HL-60 (cell line): Measurements from ENCODE around the gene CAMK2N1.

ENCODE experiments used
- DNase-seq, 2 experiments: peaks; one replicate each; pipeline ENCODE4 v3.0.0-alpha.2; 2010 to 2020; ENCODE audit warnings: low read depth in 1 of 2, low spot score in 1 of 2
- H3K27ac ChIP-seq: fragments of 250-450 bp; sonication (Bioruptor Pico); replicated peaks from 2 replicates; pipeline ENCODE4 v1.5.1; 2020; ENCODE audit warnings: mild to moderate bottlenecking, moderate library complexity
- H3K27me3 ChIP-seq: fragments of 250-450 bp; sonication (Bioruptor Pico); 2 replicates; pipeline ENCODE4 v1.5.1; 2021; ENCODE audit warnings: mild to moderate bottlenecking, moderate library complexity; ENCODE audit not compliant: insufficient read depth, poor library complexity, severe bottlenecking
- H3K4me3 ChIP-seq: replicated peaks from 2 replicates; pipeline ENCODE4 v1.5.1; 2011; ENCODE audit warnings: mild to moderate bottlenecking, control low read depth, low read length; ENCODE audit not compliant: insufficient read depth
- GABPA ChIP-seq: IDR thresholded peaks from 2 replicates; pipeline ENCODE4 v1.6.1; 2012; ENCODE audit warnings: low read depth
- POLR2AphosphoS5 ChIP-seq: IDR thresholded peaks from 2 replicates; pipeline ENCODE4 v1.6.1; 2012; ENCODE audit warnings: low read depth
- REST ChIP-seq: IDR thresholded peaks from 2 replicates; pipeline ENCODE4 v1.6.1; 2012; ENCODE audit warnings: low read depth; ENCODE audit not compliant: insufficient replicate concordance
- SPI1 ChIP-seq: IDR thresholded peaks from 2 replicates; pipeline ENCODE4 v1.6.1; 2012; ENCODE audit warnings: low read depth, mild to moderate bottlenecking, borderline replicate concordance
- TF ChIP-seq, protein P1 (sequence below): IDR thresholded peaks from one replicate; pipeline ENCODE4 v1.5.1; 2011; ENCODE audit warnings: low read length, control low read depth, inconsistent platforms; ENCODE audit not compliant: insufficient read depth

Gene CAMK2N1

DNA sequence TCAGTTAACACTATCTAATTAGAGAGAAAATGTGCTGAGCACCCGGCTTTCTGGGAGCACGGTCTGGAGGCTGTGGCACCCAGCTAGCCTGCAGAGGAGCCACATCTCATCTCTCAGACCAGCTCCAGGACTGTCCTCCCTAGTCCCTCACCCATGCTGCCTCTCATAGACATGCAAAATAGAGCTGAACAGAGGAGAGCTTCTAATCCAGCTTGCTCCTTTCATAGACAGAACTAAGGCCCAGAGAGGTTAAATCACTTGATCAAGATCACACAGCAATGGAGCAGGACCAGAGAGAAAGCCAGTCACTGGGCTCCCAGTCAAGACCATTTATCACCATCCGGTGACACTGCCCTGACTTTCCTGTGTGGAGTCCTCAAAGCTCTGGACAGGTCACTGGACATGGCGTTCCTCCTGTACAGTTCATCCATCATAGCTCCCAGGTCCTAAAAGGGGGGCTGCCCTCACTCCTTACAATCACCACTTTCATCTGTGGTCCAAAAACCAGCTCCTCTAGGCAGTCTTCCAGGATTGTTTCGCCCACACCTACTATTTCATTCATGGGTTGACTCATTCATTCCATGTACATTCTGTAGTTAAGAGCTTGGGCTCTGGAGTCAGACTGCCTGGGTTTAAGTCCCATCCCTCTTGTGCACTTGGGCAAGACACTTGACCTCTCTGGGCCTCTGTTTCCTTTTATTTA, 8.8 kb upstream of the CAMK2N1 start:
- DNase-seq, result no peak
- peaks cover 12% of the 10 kb centered on the region for H3K27me3 ChIP-seq
- TF ChIP-seq GABPA (no peak), SPI1 (no peak), POLR2AphosphoS5 (no peak), REST (no peak)
- TF ChIP-seq, protein P1, sequence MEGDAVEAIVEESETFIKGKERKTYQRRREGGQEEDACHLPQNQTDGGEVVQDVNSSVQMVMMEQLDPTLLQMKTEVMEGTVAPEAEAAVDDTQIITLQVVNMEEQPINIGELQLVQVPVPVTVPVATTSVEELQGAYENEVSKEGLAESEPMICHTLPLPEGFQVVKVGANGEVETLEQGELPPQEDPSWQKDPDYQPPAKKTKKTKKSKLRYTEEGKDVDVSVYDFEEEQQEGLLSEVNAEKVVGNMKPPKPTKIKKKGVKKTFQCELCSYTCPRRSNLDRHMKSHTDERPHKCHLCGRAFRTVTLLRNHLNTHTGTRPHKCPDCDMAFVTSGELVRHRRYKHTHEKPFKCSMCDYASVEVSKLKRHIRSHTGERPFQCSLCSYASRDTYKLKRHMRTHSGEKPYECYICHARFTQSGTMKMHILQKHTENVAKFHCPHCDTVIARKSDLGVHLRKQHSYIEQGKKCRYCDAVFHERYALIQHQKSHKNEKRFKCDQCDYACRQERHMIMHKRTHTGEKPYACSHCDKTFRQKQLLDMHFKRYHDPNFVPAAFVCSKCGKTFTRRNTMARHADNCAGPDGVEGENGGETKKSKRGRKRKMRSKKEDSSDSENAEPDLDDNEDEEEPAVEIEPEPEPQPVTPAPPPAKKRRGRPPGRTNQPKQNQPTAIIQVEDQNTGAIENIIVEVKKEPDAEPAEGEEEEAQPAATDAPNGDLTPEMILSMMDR, result no peak
- no peak overlapping the region for H3K4me3 ChIP-seq
- H3K27ac ChIP-seq, result no peak overlapping the region

- peak; percentile 79 to 88 for DNase-seq
- peaks cover 15% of the 10 kb centered on the region for H3K27me3 ChIP-seq
- H3K27ac ChIP-seq, result no peak overlapping the region
- no peak for TF ChIP-seq REST
- TF ChIP-seq, protein P1, result peak; percentile 97
- no peak for TF ChIP-seq GABPA
- TF ChIP-seq SPI1, result peak; percentile 92
- TF ChIP-seq POLR2AphosphoS5, result no peak
- no peak overlapping the region for H3K4me3 ChIP-seq
Measured at GRCh38 chr1:20493839-20494608, 8.0 kb upstream of the CAMK2N1 start.

- TF ChIP-seq, protein P1, result no peak
- TF ChIP-seq SPI1 (peak; percentile 34; the same call in 1 of the 2 replicates), REST (no peak), POLR2AphosphoS5 (no peak), GABPA (no peak)
- peaks cover 21% of the 10 kb centered on the region for H3K27me3 ChIP-seq
- H3K4me3 ChIP-seq, result no peak overlapping the region
- H3K27ac ChIP-seq, result no peak overlapping the region
- peak in 1 of 2 experiments; percentile 42 for DNase-seq
Measured at GRCh38 chr1:20493309-20493708, 7.3 kb upstream of the CAMK2N1 start.
